GM12878 (cell line): ENCODE data around the gene GH1. TPM values are rescaled to one million over a fixed set of nuclear protein-coding genes. Genes with fewer than 3 reads are reported as not detected.

Experiments used
- CHD2 ChIP-seq: IDR thresholded peaks from 2 replicates; pipeline ENCODE4 v1.6.1; 2011; ENCODE audit warnings: low read depth, low read length, improper control_type of control experiment, borderline replicate concordance
- HCFC1 ChIP-seq: fragments of 150-350 bp; IDR thresholded peaks from 2 replicates; pipeline ENCODE4 v1.6.1; 2014; ENCODE audit warnings: low read length
- IKZF2 ChIP-seq, 2 experiments: fragments of 450-650 bp; IDR thresholded peaks; 2 replicates each; pipeline ENCODE4 v1.6.1; 2017; ENCODE audit warnings: mild to moderate bottlenecking in 2 of 2, moderate library complexity in 2 of 2
- IRF4 ChIP-seq: IDR thresholded peaks from 2 replicates; pipeline ENCODE4 v1.6.1; 2011; ENCODE audit warnings: low read depth, low read length
- MEF2B ChIP-seq: fragments of 450-650 bp; IDR thresholded peaks from 2 replicates; pipeline ENCODE4 v1.6.1; 2018; ENCODE audit warnings: mild to moderate bottlenecking, moderate library complexity; ENCODE audit not compliant: partially characterized antibody, poor library complexity, severe bottlenecking
- NBN ChIP-seq: fragments of 450-650 bp; IDR thresholded peaks from 2 replicates; pipeline ENCODE4 v1.6.1; 2016
- NFYA ChIP-seq: IDR thresholded peaks from 2 replicates; pipeline ENCODE4 v1.6.1; 2011; ENCODE audit warnings: low read depth, mild to moderate bottlenecking, low read length, improper control_type of control experiment, borderline replicate concordance
- POLR2AphosphoS2 ChIP-seq: IDR thresholded peaks from 2 replicates; pipeline ENCODE4 v1.6.1; 2011; ENCODE audit warnings: low read depth, mild to moderate bottlenecking, low read length, improper control_type of control experiment, moderate library complexity
- RAD51 ChIP-seq: fragments of 450-650 bp; IDR thresholded peaks from 2 replicates; pipeline ENCODE4 v1.6.1; 2016; ENCODE audit warnings: moderate library complexity, mild to moderate bottlenecking, inconsistent platforms
- SMAD1 ChIP-seq: fragments of 450-650 bp; IDR thresholded peaks from 2 replicates; pipeline ENCODE4 v1.6.1; 2018; ENCODE audit warnings: mild to moderate bottlenecking, low read depth; ENCODE audit not compliant: partially characterized antibody
- SP1 ChIP-seq: IDR thresholded peaks from one replicate; pipeline ENCODE4 v1.6.1; 2011; ENCODE audit warnings: low read depth, low read length
- YBX1 ChIP-seq: fragments of 450-650 bp; IDR thresholded peaks from 2 replicates; pipeline ENCODE4 v1.6.1; 2016; ENCODE audit warnings: antibody characterized with exemption
- ZNF687 ChIP-seq: fragments of 450-650 bp; IDR thresholded peaks from 2 replicates; pipeline ENCODE4 v1.6.1; 2017; ENCODE audit warnings: mild to moderate bottlenecking, moderate library complexity
- polyA plus RNA-seq, 11 experiments: library from polyadenylated mRNA; depleted of rRNA in 4 of 11; unstranded in 6 of 11; stranded (reverse) in 5 of 11; fragments of >200 nt; fragmentation: Nextera tagmentation in 4 of 11; fragmentation: Illumina TruSeq in 1 of 11; extraction: Ambion mirVana in 4 of 11; extraction: Trizol in 1 of 11; gene quantifications; 1 replicate in 1 of 11; 2 replicates in 10 of 11; pipeline versions ENCODE4 v1.2.1 to v1.2.3, GENCODE V29; 2011 to 2016; ENCODE audit warnings: inconsistent platforms in 2 of 11, missing spikeins in 2 of 11, low read depth in 1 of 11
- total RNA-seq, 4 experiments: library from RNA; depleted of rRNA in 3 of 4; stranded (reverse); fragments of >200 nt in 3 of 4; fragmentation: Illumina TruSeq in 1 of 4; extraction: Trizol in 1 of 4; gene quantifications; 2 replicates each; pipeline versions ENCODE4 v1.2.1 to v1.2.3, GENCODE V29; 2013 to 2021
- TF ChIP-seq, protein P1 (sequence below): IDR thresholded peaks from 2 replicates; pipeline ENCODE4 v1.6.1; 2012; ENCODE audit warnings: improper control_type of control experiment, low read depth, low read length; ENCODE audit not compliant: insufficient replicate concordance
- TF ChIP-seq, protein P2 (sequence below): fragments of 450-650 bp; IDR thresholded peaks from 2 replicates; pipeline ENCODE4 v1.6.1; 2017; ENCODE audit warnings: antibody characterized with exemption, mild to moderate bottlenecking, moderate library complexity
- TF ChIP-seq, protein P3 (sequence below): fragments of 450-650 bp; IDR thresholded peaks from 2 replicates; pipeline ENCODE4 v1.6.1; 2017; ENCODE audit warnings: mild to moderate bottlenecking, low read depth, inconsistent platforms; ENCODE audit not compliant: poor library complexity, severe bottlenecking

Gene GH1
- total and polyA plus RNA-seq, 10 of the 15 experiments (the other 5 are each of a cell fraction or from before 2014, with no cell fraction given), result 0.13 to 0.42 TPM; not detected in 8

DNA sequence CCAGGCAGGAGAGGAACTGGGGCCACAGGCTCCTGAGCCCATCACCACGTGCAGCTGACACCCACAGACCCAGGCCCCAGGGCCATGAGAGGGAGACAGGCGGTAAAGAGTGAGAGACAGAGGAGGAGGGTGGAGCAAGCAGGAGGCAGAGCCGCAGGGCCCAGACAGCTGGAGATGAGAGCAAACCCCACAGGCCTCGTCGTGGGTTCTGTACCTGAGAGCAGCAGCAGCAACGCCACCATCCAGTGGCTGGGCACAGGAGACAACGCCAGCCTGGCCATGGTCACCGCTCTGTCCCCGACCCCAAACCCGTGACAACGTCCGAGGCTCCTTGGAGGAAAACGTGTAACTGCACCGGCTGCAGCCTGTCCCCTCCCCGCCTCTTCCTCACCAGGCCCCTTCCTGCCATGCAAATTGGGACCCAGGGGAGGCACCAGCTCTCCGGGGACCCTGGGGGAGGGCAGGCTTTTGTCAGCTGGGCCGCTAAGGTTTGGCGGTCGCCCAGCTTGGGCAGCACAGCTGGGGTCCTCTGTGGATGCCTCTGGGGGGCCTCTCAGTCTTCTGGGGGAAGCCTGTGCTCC is 13.4 kb upstream of the GH1 start, which contains the start of gene CD79B (continued):
- TF ChIP-seq, protein P1, sequence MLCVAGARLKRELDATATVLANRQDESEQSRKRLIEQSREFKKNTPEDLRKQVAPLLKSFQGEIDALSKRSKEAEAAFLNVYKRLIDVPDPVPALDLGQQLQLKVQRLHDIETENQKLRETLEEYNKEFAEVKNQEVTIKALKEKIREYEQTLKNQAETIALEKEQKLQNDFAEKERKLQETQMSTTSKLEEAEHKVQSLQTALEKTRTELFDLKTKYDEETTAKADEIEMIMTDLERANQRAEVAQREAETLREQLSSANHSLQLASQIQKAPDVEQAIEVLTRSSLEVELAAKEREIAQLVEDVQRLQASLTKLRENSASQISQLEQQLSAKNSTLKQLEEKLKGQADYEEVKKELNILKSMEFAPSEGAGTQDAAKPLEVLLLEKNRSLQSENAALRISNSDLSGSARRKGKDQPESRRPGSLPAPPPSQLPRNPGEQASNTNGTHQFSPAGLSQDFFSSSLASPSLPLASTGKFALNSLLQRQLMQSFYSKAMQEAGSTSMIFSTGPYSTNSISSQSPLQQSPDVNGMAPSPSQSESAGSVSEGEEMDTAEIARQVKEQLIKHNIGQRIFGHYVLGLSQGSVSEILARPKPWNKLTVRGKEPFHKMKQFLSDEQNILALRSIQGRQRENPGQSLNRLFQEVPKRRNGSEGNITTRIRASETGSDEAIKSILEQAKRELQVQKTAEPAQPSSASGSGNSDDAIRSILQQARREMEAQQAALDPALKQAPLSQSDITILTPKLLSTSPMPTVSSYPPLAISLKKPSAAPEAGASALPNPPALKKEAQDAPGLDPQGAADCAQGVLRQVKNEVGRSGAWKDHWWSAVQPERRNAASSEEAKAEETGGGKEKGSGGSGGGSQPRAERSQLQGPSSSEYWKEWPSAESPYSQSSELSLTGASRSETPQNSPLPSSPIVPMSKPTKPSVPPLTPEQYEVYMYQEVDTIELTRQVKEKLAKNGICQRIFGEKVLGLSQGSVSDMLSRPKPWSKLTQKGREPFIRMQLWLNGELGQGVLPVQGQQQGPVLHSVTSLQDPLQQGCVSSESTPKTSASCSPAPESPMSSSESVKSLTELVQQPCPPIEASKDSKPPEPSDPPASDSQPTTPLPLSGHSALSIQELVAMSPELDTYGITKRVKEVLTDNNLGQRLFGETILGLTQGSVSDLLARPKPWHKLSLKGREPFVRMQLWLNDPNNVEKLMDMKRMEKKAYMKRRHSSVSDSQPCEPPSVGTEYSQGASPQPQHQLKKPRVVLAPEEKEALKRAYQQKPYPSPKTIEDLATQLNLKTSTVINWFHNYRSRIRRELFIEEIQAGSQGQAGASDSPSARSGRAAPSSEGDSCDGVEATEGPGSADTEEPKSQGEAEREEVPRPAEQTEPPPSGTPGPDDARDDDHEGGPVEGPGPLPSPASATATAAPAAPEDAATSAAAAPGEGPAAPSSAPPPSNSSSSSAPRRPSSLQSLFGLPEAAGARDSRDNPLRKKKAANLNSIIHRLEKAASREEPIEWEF, result peak; percentile 58
- peak; percentile 86 for TF ChIP-seq YBX1
- TF ChIP-seq NFYA, result no peak
- TF ChIP-seq, protein P2, sequence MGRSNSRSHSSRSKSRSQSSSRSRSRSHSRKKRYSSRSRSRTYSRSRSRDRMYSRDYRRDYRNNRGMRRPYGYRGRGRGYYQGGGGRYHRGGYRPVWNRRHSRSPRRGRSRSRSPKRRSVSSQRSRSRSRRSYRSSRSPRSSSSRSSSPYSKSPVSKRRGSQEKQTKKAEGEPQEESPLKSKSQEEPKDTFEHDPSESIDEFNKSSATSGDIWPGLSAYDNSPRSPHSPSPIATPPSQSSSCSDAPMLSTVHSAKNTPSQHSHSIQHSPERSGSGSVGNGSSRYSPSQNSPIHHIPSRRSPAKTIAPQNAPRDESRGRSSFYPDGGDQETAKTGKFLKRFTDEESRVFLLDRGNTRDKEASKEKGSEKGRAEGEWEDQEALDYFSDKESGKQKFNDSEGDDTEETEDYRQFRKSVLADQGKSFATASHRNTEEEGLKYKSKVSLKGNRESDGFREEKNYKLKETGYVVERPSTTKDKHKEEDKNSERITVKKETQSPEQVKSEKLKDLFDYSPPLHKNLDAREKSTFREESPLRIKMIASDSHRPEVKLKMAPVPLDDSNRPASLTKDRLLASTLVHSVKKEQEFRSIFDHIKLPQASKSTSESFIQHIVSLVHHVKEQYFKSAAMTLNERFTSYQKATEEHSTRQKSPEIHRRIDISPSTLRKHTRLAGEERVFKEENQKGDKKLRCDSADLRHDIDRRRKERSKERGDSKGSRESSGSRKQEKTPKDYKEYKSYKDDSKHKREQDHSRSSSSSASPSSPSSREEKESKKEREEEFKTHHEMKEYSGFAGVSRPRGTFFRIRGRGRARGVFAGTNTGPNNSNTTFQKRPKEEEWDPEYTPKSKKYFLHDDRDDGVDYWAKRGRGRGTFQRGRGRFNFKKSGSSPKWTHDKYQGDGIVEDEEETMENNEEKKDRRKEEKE, result no peak
- TF ChIP-seq, protein P3, sequence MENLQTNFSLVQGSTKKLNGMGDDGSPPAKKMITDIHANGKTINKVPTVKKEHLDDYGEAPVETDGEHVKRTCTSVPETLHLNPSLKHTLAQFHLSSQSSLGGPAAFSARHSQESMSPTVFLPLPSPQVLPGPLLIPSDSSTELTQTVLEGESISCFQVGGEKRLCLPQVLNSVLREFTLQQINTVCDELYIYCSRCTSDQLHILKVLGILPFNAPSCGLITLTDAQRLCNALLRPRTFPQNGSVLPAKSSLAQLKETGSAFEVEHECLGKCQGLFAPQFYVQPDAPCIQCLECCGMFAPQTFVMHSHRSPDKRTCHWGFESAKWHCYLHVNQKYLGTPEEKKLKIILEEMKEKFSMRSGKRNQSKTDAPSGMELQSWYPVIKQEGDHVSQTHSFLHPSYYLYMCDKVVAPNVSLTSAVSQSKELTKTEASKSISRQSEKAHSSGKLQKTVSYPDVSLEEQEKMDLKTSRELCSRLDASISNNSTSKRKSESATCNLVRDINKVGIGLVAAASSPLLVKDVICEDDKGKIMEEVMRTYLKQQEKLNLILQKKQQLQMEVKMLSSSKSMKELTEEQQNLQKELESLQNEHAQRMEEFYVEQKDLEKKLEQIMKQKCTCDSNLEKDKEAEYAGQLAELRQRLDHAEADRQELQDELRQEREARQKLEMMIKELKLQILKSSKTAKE, result peak; percentile 40
- TF ChIP-seq SP1, result peak; percentile 61
- no peak; the same call in 1 of the 2 replicates for TF ChIP-seq HCFC1
- TF ChIP-seq SMAD1, result peak; percentile 46
- TF ChIP-seq MEF2B, result peak; percentile 100
- no peak for TF ChIP-seq IRF4
- peak; percentile 27; the same call in 1 of the 2 replicates for TF ChIP-seq RAD51
- peak; percentile 83 for TF ChIP-seq POLR2AphosphoS2
- TF ChIP-seq ZNF687, result peak; percentile 46; the same call in 1 of the 2 replicates
- peak; percentile 64 for TF ChIP-seq NBN
- TF ChIP-seq IKZF2 (IDR thresholded peaks at IDR 0.05), result peak; percentile 39 to 69; a peak in 1 of 4 replicates
- TF ChIP-seq CHD2, result peak; percentile 81
